HG02938 (cell line): ENCODE data around the gene FAM135A.

ENCODE experiments used
- ATAC-seq: cut with Tn5 transposase; IDR thresholded peaks from one replicate; pipeline ENCODE4 v1.9.1; 2021; ENCODE audit warnings: mild to moderate bottlenecking, moderate library complexity; ENCODE audit not compliant: unreplicated experiment

FAM135A gene

GRCh38 chr6:70413114-70413991 lies at the start of gene FAM135A:
TSS of gene FAM135A (plus strand) at chr6:70413508. CDS start at chr6:70428343, 14,835 bp downstream.
- ATAC-seq = peak; percentile 82

- ATAC-seq = no peak
These were observed 49.4 kb upstream of the FAM135A start for GRCh38 chr6:70363741-70364493.

- peak; percentile 76 for ATAC-seq
These were observed 43.9 kb upstream of the FAM135A start for GRCh38 chr6:70369332-70369950.

- ATAC-seq = no peak
These were observed 42.8 kb upstream of the FAM135A start for GRCh38 chr6:70370496-70370895.

- no peak for ATAC-seq
These were observed 41.7 kb upstream of the FAM135A start for GRCh38 chr6:70371454-70372105.

- no peak for ATAC-seq
These were observed 38.1 kb upstream of the FAM135A start for GRCh38 chr6:70375166-70375565.

GRCh38 chr6:70375882-70376281 lies 37.4 kb upstream of the FAM135A start:
- ATAC-seq = no peak

GRCh38 chr6:70376628-70377027 lies 36.7 kb upstream of the FAM135A start:
- ATAC-seq = no peak

GRCh38 chr6:70377372-70377771 lies 35.9 kb upstream of the FAM135A start:
- no peak for ATAC-seq

- ATAC-seq = peak; percentile 48
These were observed 33.8 kb upstream of the FAM135A start for GRCh38 chr6:70379473-70380013.

- ATAC-seq = peak; percentile 96
These were observed 33.1 kb upstream of the FAM135A start for GRCh38 chr6:70380252-70380651.

GRCh38 chr6:70380771-70381416 lies 32.4 kb upstream of the FAM135A start:
- no peak for ATAC-seq

- ATAC-seq = no peak
These were observed 31.9 kb upstream of the FAM135A start for GRCh38 chr6:70381417-70381782.

GRCh38 chr6:70385901-70386300 lies 27.4 kb upstream of the FAM135A start:
- ATAC-seq = no peak

- ATAC-seq = no peak
These were observed 24.5 kb upstream of the FAM135A start for GRCh38 chr6:70388814-70389213.

- no peak for ATAC-seq
These were observed 24.0 kb upstream of the FAM135A start for GRCh38 chr6:70389261-70389660.

- ATAC-seq = no peak
These were observed 23.2 kb upstream of the FAM135A start for GRCh38 chr6:70390067-70390466.

- no peak for ATAC-seq
These were observed 21.8 kb upstream of the FAM135A start for GRCh38 chr6:70391492-70391891.

GRCh38 chr6:70394518-70395300 lies 18.6 kb upstream of the FAM135A start:
- no peak for ATAC-seq

GRCh38 chr6:70395301-70395672 lies 18.0 kb upstream of the FAM135A start:
- no peak for ATAC-seq
